SK-N-SH (cell line): Measurements from ENCODE around the gene TAS2R13. TPM values are rescaled to one million over a fixed set of nuclear protein-coding genes. Genes with fewer than 3 reads are reported as not detected.

Experiments used
- CTCF ChIA-PET: fragments of 300-600, 350-600 bp; formaldehyde crosslinking; extraction: SDS; loops from one replicate; lab custom pipeline; 2021; lab: Yijun Ruan, JAX
- POLR2A ChIA-PET: fragments of 350-600 bp; sonication (Branson Sonifier 250); formaldehyde crosslinking; extraction: SDS; loops from one replicate; lab custom pipeline; 2020; ENCODE audit warnings: antibody characterized with exemption, inconsistent platforms; lab: Yijun Ruan, JAX
- DNase-seq: peaks from one replicate; pipeline ENCODE4 v3.0.0; 2012
- H2AFZ ChIP-seq: fragments of 200-600 bp; sonication (generic); 2 replicates; pipeline ENCODE4 v1.8.1; 2016; ENCODE audit warnings: antibody characterized with exemption, mild to moderate bottlenecking, low read depth
- H3F3A ChIP-seq: fragments of 200-600 bp; sonication (generic); replicated peaks from 2 replicates; pipeline ENCODE3; 2016; ENCODE audit warnings: antibody characterized with exemption, mild to moderate bottlenecking; ENCODE audit not compliant: insufficient read depth
- H3K27ac ChIP-seq, 2 experiments: fragments of 200-500 bp in 1 of 2; fragments of 200-600 bp in 1 of 2; sonication (Bioruptor generic) in 1 of 2; sonication (generic), shearing (Covaris generic) in 1 of 2; 2 replicates each; pipeline versions ENCODE4 v1.5.1 to v1.6.1; 2014 to 2016; ENCODE audit warnings: low read depth in 2 of 2, inconsistent platforms in 1 of 2, low read length in 1 of 2, mild to moderate bottlenecking in 1 of 2, mixed read lengths in 1 of 2
- H3K27me3 ChIP-seq: fragments of 200-600 bp; sonication (generic), shearing (Covaris generic); 2 replicates; pipeline ENCODE4 v1.6.1; 2016; ENCODE audit warnings: mixed run types; ENCODE audit not compliant: insufficient read depth
- H3K36me3 ChIP-seq, 2 experiments: fragments of 200-500 bp in 1 of 2; fragments of 200-600 bp in 1 of 2; sonication (Bioruptor generic) in 1 of 2; sonication (generic) in 1 of 2; replicated peaks in 1 of 2; 2 replicates each; pipeline versions ENCODE3 to v1.5.1; 2014 to 2016; ENCODE audit warnings: low read length in 1 of 2, mild to moderate bottlenecking in 1 of 2; ENCODE audit not compliant: insufficient read depth in 2 of 2, control insufficient read depth in 1 of 2
- H3K4me1 ChIP-seq, 2 experiments: fragments of 200-500 bp in 1 of 2; fragments of 200-600 bp in 1 of 2; sonication (Bioruptor generic) in 1 of 2; sonication (generic), shearing (Covaris generic) in 1 of 2; 2 replicates each; pipeline versions ENCODE4 v1.5.1 to v1.6.1; 2014 to 2016; ENCODE audit warnings: low read depth in 1 of 2, low read length in 1 of 2, mixed run types in 1 of 2; ENCODE audit not compliant: insufficient read depth in 2 of 2, control insufficient read depth in 1 of 2
- H3K4me2 ChIP-seq: fragments of 200-600 bp; sonication (generic), shearing (Covaris generic); 2 replicates; pipeline ENCODE4 v1.6.1; 2017; ENCODE audit warnings: mixed run types
- H3K4me3 ChIP-seq, 2 experiments: fragments of 200-500 bp in 1 of 2; fragments of 200-600 bp in 1 of 2; sonication (Bioruptor generic) in 1 of 2; sonication (generic), shearing (Covaris generic) in 1 of 2; 2 replicates each; pipeline versions ENCODE4 v1.5.1 to v1.8.1; 2014 to 2016; ENCODE audit warnings: low read depth in 2 of 2, inconsistent platforms in 1 of 2, low read length in 1 of 2, mild to moderate bottlenecking in 1 of 2, mixed read lengths in 1 of 2, moderate library complexity in 1 of 2
- H3K79me2 ChIP-seq: fragments of 200-600 bp; sonication (generic); 2 replicates; pipeline ENCODE4 v1.8.1; 2017; ENCODE audit warnings: mild to moderate bottlenecking; ENCODE audit not compliant: insufficient read depth
- H3K9ac ChIP-seq: fragments of 200-600 bp; sonication (generic); 2 replicates; pipeline ENCODE4 v1.6.1; 2017; ENCODE audit warnings: mixed run types
- H3K9me2 ChIP-seq: fragments of 200-600 bp; sonication (generic); 2 replicates; pipeline ENCODE4 v1.6.1; 2017; ENCODE audit warnings: mixed run types
- H3K9me3 ChIP-seq: fragments of 200-600 bp; sonication (generic); 2 replicates; pipeline ENCODE4 v1.6.1; 2017; ENCODE audit warnings: mixed run types, mild to moderate bottlenecking, moderate library complexity
- H4K20me1 ChIP-seq: fragments of 200-600 bp; sonication (generic); 2 replicates; pipeline ENCODE4 v1.6.1; 2017; ENCODE audit warnings: mild to moderate bottlenecking, mixed run types; ENCODE audit not compliant: insufficient read depth
- CHD2 ChIP-seq: fragments of 150-350 bp; IDR thresholded peaks from 2 replicates; pipeline ENCODE4 v1.6.1; 2018; ENCODE audit warnings: low read length; ENCODE audit not compliant: partially characterized antibody
- ELF1 ChIP-seq: IDR thresholded peaks from 2 replicates; pipeline ENCODE4 v1.4.0; 2012
- EP300 ChIP-seq, 2 experiments: IDR thresholded peaks; 2 replicates each; pipeline versions ENCODE4 v1.4.0 to v1.6.1; 2012; ENCODE audit warnings: borderline replicate concordance in 1 of 2, low read depth in 1 of 2, low read length in 1 of 2
- EZH2phosphoT487 ChIP-seq: fragments of 200-600 bp; sonication (generic); IDR thresholded peaks from 2 replicates; pipeline ENCODE4 v1.6.1; 2017; ENCODE audit warnings: low read depth, mixed run types, mild to moderate bottlenecking, antibody characterized with exemption, moderate library complexity, borderline replicate concordance
- GABPA ChIP-seq: IDR thresholded peaks from 2 replicates; pipeline ENCODE4 v1.4.0; 2012; ENCODE audit warnings: low read depth, mild to moderate bottlenecking
- IRF3 ChIP-seq: fragments of 150-350 bp; IDR thresholded peaks from 2 replicates; pipeline ENCODE4 v1.6.1; 2016; ENCODE audit warnings: mild to moderate bottlenecking, low read depth, low read length
- MAX ChIP-seq: IDR thresholded peaks from 2 replicates; pipeline ENCODE4 v1.4.0; 2012; ENCODE audit warnings: low read depth
- MEF2A ChIP-seq: IDR thresholded peaks from 2 replicates; pipeline ENCODE4 v1.4.0; 2012; ENCODE audit warnings: low read depth, borderline replicate concordance
- MXI1 ChIP-seq: IDR thresholded peaks from 2 replicates; pipeline ENCODE4 v1.6.1; 2012; ENCODE audit warnings: mild to moderate bottlenecking, low read depth, low read length, improper control_type of control experiment
- NRF1 ChIP-seq: IDR thresholded peaks from 2 replicates; pipeline ENCODE4 v1.6.1; 2012; ENCODE audit warnings: low read depth, mild to moderate bottlenecking, low read length
- POLR2AphosphoS5 ChIP-seq: IDR thresholded peaks from 2 replicates; pipeline ENCODE4 v1.6.1; 2012; ENCODE audit warnings: low read depth, low read length
- RCOR1 ChIP-seq: fragments of 150-350 bp; IDR thresholded peaks from 2 replicates; pipeline ENCODE4 v1.6.1; 2017; ENCODE audit warnings: antibody characterized with exemption, low read length
- RFX5 ChIP-seq: IDR thresholded peaks from 2 replicates; pipeline ENCODE4 v1.6.1; 2012; ENCODE audit warnings: mild to moderate bottlenecking, improper control_type of control experiment, low read length
- SIN3A ChIP-seq: IDR thresholded peaks from 2 replicates; pipeline ENCODE4 v1.6.1; 2012; ENCODE audit warnings: low read depth, mild to moderate bottlenecking, low read length, moderate library complexity, borderline replicate concordance
- SMC3 ChIP-seq: IDR thresholded peaks from 2 replicates; pipeline ENCODE4 v1.6.1; 2012; ENCODE audit warnings: low read depth, low read length, improper control_type of control experiment
- TCF12 ChIP-seq: IDR thresholded peaks from 2 replicates; pipeline ENCODE4 v1.4.0; 2012
- TEAD4 ChIP-seq: IDR thresholded peaks from 2 replicates; pipeline ENCODE4 v1.4.0; 2012; ENCODE audit warnings: mild to moderate bottlenecking, borderline replicate concordance; ENCODE audit not compliant: insufficient read depth
- YY1 ChIP-seq: IDR thresholded peaks from 2 replicates; pipeline ENCODE4 v1.4.0; 2012; ENCODE audit warnings: low read depth, mild to moderate bottlenecking
- WGBS: methylation state at CpG from one replicate; pipeline ENCODE4 v1.1.6; 2017; ENCODE audit warnings: low lambda C conversion rate; 5-methylcytosine and 5-hydroxymethylcytosine counted together
- polyA plus RNA-seq, 3 experiments: library from polyadenylated mRNA; depleted of rRNA; stranded (reverse); fragments of >200 nt; gene quantifications; 2 replicates each; pipeline ENCODE4 v1.2.3, GENCODE V29; 2012
- TF ChIP-seq, protein P1 (sequence below): fragments of 200-600 bp; sonication (generic); IDR thresholded peaks from 2 replicates; pipeline ENCODE4 v1.6.1; 2017; ENCODE audit warnings: antibody characterized with exemption, mild to moderate bottlenecking, moderate library complexity
- TF ChIP-seq, protein P2 (sequence below): IDR thresholded peaks from 2 replicates; pipeline ENCODE4 v1.4.0; 2012; ENCODE audit warnings: low read depth, borderline replicate concordance

Gene TAS2R13, protein sequence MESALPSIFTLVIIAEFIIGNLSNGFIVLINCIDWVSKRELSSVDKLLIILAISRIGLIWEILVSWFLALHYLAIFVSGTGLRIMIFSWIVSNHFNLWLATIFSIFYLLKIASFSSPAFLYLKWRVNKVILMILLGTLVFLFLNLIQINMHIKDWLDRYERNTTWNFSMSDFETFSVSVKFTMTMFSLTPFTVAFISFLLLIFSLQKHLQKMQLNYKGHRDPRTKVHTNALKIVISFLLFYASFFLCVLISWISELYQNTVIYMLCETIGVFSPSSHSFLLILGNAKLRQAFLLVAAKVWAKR
- 0.03 TPM in 1 of 2 replicates, not detected in the other for polyA plus RNA-seq (2012; rRNA removed)
- polyA plus RNA-seq (2012; cell fraction: cytosol; rRNA removed), result 0.01 and 0.03 TPM in 2 replicates
- 0.11 and 0.49 TPM in 2 replicates for polyA plus RNA-seq (2012; cell fraction: nucleus; rRNA removed)

GRCh38 chr12:10909462-10909861, at the start of gene TAS2R13:
Gene TAS2R13, minus strand, starts transcription at chr12:10909562. Its CDS starts 264 bp downstream, at chr12:10909298.
- ChIA-PET CTCF (no interaction called here), POLR2A (no interaction called here)

More at GRCh38 chr12:10909462-10909861, at the start of gene TAS2R13:
- Histone ChIP-seq H3K27me3 (no peaks in the 10 kb centered on the region), H3K27ac (no peak within 1 kb of the TSS), H2AFZ (no peak within 1 kb of the TSS), H3K79me2 (no peaks in the 10 kb centered on the region), H3K4me1 (no peaks in the 10 kb centered on the region), H4K20me1 (no peaks in the 10 kb centered on the region), H3K9me2 (no peaks in the 10 kb centered on the region), H3K9ac (no peak within 1 kb of the TSS), H3K4me2 (no peak within 1 kb of the TSS), H3K4me3 (no peak within 1 kb of the TSS), H3F3A (no peaks in the 10 kb centered on the region), H3K9me3 (no peaks in the 10 kb centered on the region), H3K36me3 (peaks cover 2 to 6% of the 10 kb centered on the region in 2 experiments)
- DNase-seq, result no peak
- WGBS, result 91% methylated on average over 1 of the region's 1 CpG
- TF ChIP-seq EZH2phosphoT487 (no peak), ELF1 (no peak), YY1 (no peak), RCOR1 (no peak), SIN3A (no peak), NRF1 (no peak), MEF2A (no peak), TCF12 (no peak), SMC3 (no peak), MXI1 (no peak), TEAD4 (no peak), POLR2AphosphoS5 (no peak), GABPA (no peak), MAX (no peak), IRF3 (no peak), CHD2 (no peak), EP300 (IDR thresholded peaks at IDR 0.05; ENCODE audit: borderline replicate concordance in 1 of 2, low read depth in 1 of 2, low read length in 1 of 2) (no peak), RFX5 (no peak)
- TF ChIP-seq, protein P1, sequence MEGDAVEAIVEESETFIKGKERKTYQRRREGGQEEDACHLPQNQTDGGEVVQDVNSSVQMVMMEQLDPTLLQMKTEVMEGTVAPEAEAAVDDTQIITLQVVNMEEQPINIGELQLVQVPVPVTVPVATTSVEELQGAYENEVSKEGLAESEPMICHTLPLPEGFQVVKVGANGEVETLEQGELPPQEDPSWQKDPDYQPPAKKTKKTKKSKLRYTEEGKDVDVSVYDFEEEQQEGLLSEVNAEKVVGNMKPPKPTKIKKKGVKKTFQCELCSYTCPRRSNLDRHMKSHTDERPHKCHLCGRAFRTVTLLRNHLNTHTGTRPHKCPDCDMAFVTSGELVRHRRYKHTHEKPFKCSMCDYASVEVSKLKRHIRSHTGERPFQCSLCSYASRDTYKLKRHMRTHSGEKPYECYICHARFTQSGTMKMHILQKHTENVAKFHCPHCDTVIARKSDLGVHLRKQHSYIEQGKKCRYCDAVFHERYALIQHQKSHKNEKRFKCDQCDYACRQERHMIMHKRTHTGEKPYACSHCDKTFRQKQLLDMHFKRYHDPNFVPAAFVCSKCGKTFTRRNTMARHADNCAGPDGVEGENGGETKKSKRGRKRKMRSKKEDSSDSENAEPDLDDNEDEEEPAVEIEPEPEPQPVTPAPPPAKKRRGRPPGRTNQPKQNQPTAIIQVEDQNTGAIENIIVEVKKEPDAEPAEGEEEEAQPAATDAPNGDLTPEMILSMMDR, result no peak
- TF ChIP-seq, protein P2, sequence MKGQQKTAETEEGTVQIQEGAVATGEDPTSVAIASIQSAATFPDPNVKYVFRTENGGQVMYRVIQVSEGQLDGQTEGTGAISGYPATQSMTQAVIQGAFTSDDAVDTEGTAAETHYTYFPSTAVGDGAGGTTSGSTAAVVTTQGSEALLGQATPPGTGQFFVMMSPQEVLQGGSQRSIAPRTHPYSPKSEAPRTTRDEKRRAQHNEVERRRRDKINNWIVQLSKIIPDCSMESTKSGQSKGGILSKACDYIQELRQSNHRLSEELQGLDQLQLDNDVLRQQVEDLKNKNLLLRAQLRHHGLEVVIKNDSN, result no peak
